ENCODE data around the gene ZDHHC22. TPM values are rescaled to one million over a fixed set of nuclear protein-coding genes. Genes with fewer than 3 reads are reported as not detected.

ZDHHC22 gene
- total RNA-seq, 4 donors from 2014 or later = 0.12 to 0.40 TPM; not detected in 2

GRCh38 chr14:77148510-77149231, 7.1 kb upstream of the ZDHHC22 start:
- Histone ChIP-seq H3K27me3 (peaks cover 68% of the 10 kb centered on the region), H3K36me3 (no peaks in the 10 kb centered on the region)

GRCh38 chr14:77145975-77146740, 4.6 kb upstream of the ZDHHC22 start:
- Histone ChIP-seq H3K4me3 (no peak overlapping the region), H3K36me3 (no peaks in the 10 kb centered on the region), H3K27ac (no peak overlapping the region), H3K4me1 (peaks cover 0 to 10% (median 6%) of the 10 kb centered on the region in 3 donors), H3K9me3 (no peaks in the 10 kb centered on the region), H3K27me3 (peaks cover 72% of the 10 kb centered on the region)
- no peak for ATAC-seq
- WGBS, 2 donors (ENCODE audit: low coverage in 1 of 2) = 5 to 8% methylated on average over 8 to 9 of the region's 10 CpGs
- TF ChIP-seq POLR2AphosphoS5 (IDR thresholded peaks at IDR 0.05) (no peak), CTCF (IDR thresholded peaks at IDR 0.05) (no peak), POLR2A (IDR thresholded peaks at IDR 0.05) (no peak), EP300 (IDR thresholded peaks at IDR 0.05) (no peak)

More at GRCh38 chr14:77148510-77149231, 7.1 kb upstream of the ZDHHC22 start:
- TF ChIP-seq POLR2A (IDR thresholded peaks at IDR 0.05) (no peak), CTCF (IDR thresholded peaks at IDR 0.05) (no peak)
- no peak overlapping the region for H3K4me3 ChIP-seq
- no peak overlapping the region for H3K27ac ChIP-seq
- H3K9me3 ChIP-seq = no peaks in the 10 kb centered on the region
- H3K4me1 ChIP-seq = no peaks in the 10 kb centered on the region
- 52 to 58% methylated on average over 3 to 8 of the region's 8 CpGs for WGBS, 2 donors (ENCODE audit: low coverage in 1 of 2)
- ATAC-seq = no peak

GRCh38 chr14:77144412-77145115, 3.0 kb upstream of the ZDHHC22 start:
- Histone ChIP-seq H3K27ac (no peak overlapping the region), H3K4me3 (no peak overlapping the region), H3K9me3 (no peaks in the 10 kb centered on the region), H3K27me3 (peaks cover 88% of the 10 kb centered on the region), H3K36me3 (no peaks in the 10 kb centered on the region), H3K4me1 (peaks cover 0 to 26% (median 14%) of the 10 kb centered on the region in 3 donors)
- no peak for ATAC-seq
- 60 to 66% methylated on average over 3 of the region's 4 CpGs for WGBS, 2 donors (ENCODE audit: low coverage in 1 of 2)
- TF ChIP-seq CTCF (IDR thresholded peaks at IDR 0.05) (no peak), POLR2A (IDR thresholded peaks at IDR 0.05) (no peak), EP300 (IDR thresholded peaks at IDR 0.05) (no peak), POLR2AphosphoS5 (IDR thresholded peaks at IDR 0.05) (no peak)

GRCh38 chr14:77143071-77143470, 1.5 kb upstream of the ZDHHC22 start:
- no peak overlapping the region for H3K4me3 ChIP-seq
- H3K4me1 ChIP-seq = peaks cover 0 to 31% (median 14%) of the 10 kb centered on the region in 3 donors
- no peak for ATAC-seq
- H3K36me3 ChIP-seq = no peaks in the 10 kb centered on the region
- H3K27ac ChIP-seq = no peak overlapping the region
- peaks cover 100% of the 10 kb centered on the region for H3K27me3 ChIP-seq
- 0 to 6% methylated on average over 2 to 3 of the region's 4 CpGs for WGBS, 2 donors (ENCODE audit: low coverage in 1 of 2)
- H3K9me3 ChIP-seq = no peaks in the 10 kb centered on the region
- TF ChIP-seq EP300 (IDR thresholded peaks at IDR 0.05) = no peak

- WGBS, 2 donors (ENCODE audit: low coverage in 1 of 2) = 3 to 8% methylated on average over 4 to 8 of the region's 9 CpGs
- peak overlapping the region in 1 of 2 donors; percentile 47 for H3K4me3 ChIP-seq
- H3K36me3 ChIP-seq = no peaks in the 10 kb centered on the region
- peaks cover 100% of the 10 kb centered on the region for H3K27me3 ChIP-seq
- H3K4me1 ChIP-seq = peaks cover 0 to 31% (median 14%) of the 10 kb centered on the region in 3 donors
- TF ChIP-seq EP300 (IDR thresholded peaks at IDR 0.05) (no peak), CTCF (IDR thresholded peaks at IDR 0.05) (no peak), POLR2A (IDR thresholded peaks at IDR 0.05) (no peak), POLR2AphosphoS5 (IDR thresholded peaks at IDR 0.05) (no peak)
- no peaks in the 10 kb centered on the region for H3K9me3 ChIP-seq
- no peak overlapping the region for H3K27ac ChIP-seq
- ATAC-seq = no peak
Measured at GRCh38 chr14:77142005-77142800, 612 bp upstream of the ZDHHC22 start.
